ENCODE data around the gene STH. TPM values are rescaled to one million over a fixed set of nuclear protein-coding genes. Genes with fewer than 3 reads are reported as not detected.

STH gene
- total and polyA plus RNA-seq, 9 of the 15 experiments (the other 6 are each of a cell fraction or from before 2014, with no cell fraction given) = not detected

DNA sequence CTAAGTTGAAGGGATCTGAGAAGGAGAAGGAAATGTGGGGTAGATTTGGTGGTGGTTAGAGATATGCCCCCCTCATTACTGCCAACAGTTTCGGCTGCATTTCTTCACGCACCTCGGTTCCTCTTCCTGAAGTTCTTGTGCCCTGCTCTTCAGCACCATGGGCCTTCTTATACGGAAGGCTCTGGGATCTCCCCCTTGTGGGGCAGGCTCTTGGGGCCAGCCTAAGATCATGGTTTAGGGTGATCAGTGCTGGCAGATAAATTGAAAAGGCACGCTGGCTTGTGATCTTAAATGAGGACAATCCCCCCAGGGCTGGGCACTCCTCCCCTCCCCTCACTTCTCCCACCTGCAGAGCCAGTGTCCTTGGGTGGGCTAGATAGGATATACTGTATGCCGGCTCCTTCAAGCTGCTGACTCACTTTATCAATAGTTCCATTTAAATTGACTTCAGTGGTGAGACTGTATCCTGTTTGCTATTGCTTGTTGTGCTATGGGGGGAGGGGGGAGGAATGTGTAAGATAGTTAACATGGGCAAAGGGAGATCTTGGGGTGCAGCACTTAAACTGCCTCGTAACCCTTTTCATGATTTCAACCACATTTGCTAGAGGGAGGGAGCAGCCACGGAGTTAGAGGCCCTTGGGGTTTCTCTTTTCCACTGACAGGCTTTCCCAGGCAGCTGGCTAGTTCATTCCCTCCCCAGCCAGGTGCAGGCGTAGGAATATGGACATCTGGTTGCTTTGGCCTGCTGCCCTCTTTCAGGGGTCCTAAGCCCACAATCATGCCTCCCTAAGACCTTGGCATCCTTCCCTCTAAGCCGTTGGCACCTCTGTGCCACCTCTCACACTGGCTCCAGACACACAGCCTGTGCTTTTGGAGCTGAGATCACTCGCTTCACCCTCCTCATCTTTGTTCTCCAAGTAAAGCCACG is 28.3 kb downstream of the STH start:
- CTCF ChIA-PET (ENCODE audit: low intra/inter-chr PET ratio) = no interaction called here
- H3K4me3 ChIP-seq = no peak overlapping the region

More for the DNA sequence above, 28.3 kb downstream of the STH start:
- Histone ChIP-seq H3K4me1 (replicated peaks in 1 of 2; ENCODE audit: control insufficient read depth in 2 of 2, insufficient read depth in 2 of 2, low read length in 2 of 2) (peaks cover 0 to 6% of the 10 kb centered on the region in 2 experiments; a peak in 2 of 5 replicates), H3K9me3 (replicated peaks; ENCODE audit: control insufficient read depth, insufficient read depth, low read depth, low read length) (no peaks in the 10 kb centered on the region), H4K20me1 (replicated peaks; ENCODE audit: control insufficient read depth, insufficient read depth, low read length) (no peaks in the 10 kb centered on the region), H3K4me2 (ENCODE audit: insufficient read depth, low read length) (no peak overlapping the region), H3K27ac (ENCODE audit: extremely low read depth, low read depth, low read length) (no peak overlapping the region), H2AFZ (ENCODE audit: low read depth, low read length) (no peak overlapping the region), H3K9me1 (ENCODE audit: control insufficient read depth, insufficient read depth, low read length) (no peaks in the 10 kb centered on the region), H3K27me3 (ENCODE audit: control insufficient read depth in 2 of 2, insufficient read depth in 2 of 2, low read length in 2 of 2) (no peaks in the 10 kb centered on the region), H3K36me3 (ENCODE audit: control insufficient read depth, insufficient read depth, low read length) (peaks cover 49% of the 10 kb centered on the region; the same call in 2 of the 3 replicates), H3K79me2 (ENCODE audit: control insufficient read depth, insufficient read depth, low read length) (no peaks in the 10 kb centered on the region), H3K9ac (ENCODE audit: insufficient read depth in 1 of 2, low read depth in 2 of 2, low read length in 2 of 2) (peak overlapping the region in 1 of 2 experiments; percentile 37; a peak in 1 of 4 replicates)
- TF ChIP-seq THAP7 (CRISPR knock-in tag; IDR thresholded peaks at IDR 0.05) = no peak
- no peak for TF ChIP-seq PHF20 (IDR thresholded peaks at IDR 0.05; ENCODE audit: partially characterized antibody)
- 0 out of 2 replicates have a peak, but pooled peaks have one; percentile 39 for TF ChIP-seq POLR2A (conservative IDR thresholded peaks at IDR 0.05)
- no peak for TF ChIP-seq EP400 (IDR thresholded peaks at IDR 0.05)
- 80% methylated on average over 12 of the region's 12 CpGs for WGBS (ENCODE audit: insufficient coverage, low coverage, missing lambda C conversion rate)
- in situ Hi-C loops (cut with MboI) = no loop called here
- POLR2A ChIA-PET = no interaction called here
- FAIRE-seq (no peak), ATAC-seq (peak; percentile 11; the same call in 2 of the 3 replicates), DNase-seq (ENCODE audit: extremely low read depth in 1 of 4, low spot score in 3 of 4) (no peak)
- no TSS peak for BruUV-seq (replicated peaks)
- intact Hi-C loops (cut with micrococcal nuclease) = no loop called here

Data from K562 (cell line).